Endothelial cell (in vitro differentiated cells): ENCODE measurements around the gene SNN. TPM values are rescaled to one million over a fixed set of nuclear protein-coding genes. Genes with fewer than 3 reads are reported as not detected.

Source experiments
- DNase-seq: peaks from one replicate; pipeline ENCODE4 v3.0.0; 2021; ENCODE audit warnings: low spot score
- H3K27ac Mint-ChIP-seq: one replicate; pipeline ENCODE4 v1.8.0; 2021; ENCODE audit warnings: mixed read lengths, inconsistent platforms; ENCODE audit not compliant: unreplicated experiment
- H3K27me3 Mint-ChIP-seq: one replicate; pipeline ENCODE4 v1.8.0; 2021; ENCODE audit warnings: mild to moderate bottlenecking, moderate library complexity, mixed read lengths, inconsistent platforms; ENCODE audit not compliant: unreplicated experiment
- H3K36me3 Mint-ChIP-seq: one replicate; pipeline ENCODE4 v1.8.0; 2021; ENCODE audit warnings: mild to moderate bottlenecking, low read depth, mixed read lengths, inconsistent platforms; ENCODE audit not compliant: unreplicated experiment
- H3K4me1 Mint-ChIP-seq: one replicate; pipeline ENCODE4 v1.8.0; 2021; ENCODE audit warnings: mild to moderate bottlenecking, mixed read lengths, inconsistent platforms; ENCODE audit not compliant: unreplicated experiment
- H3K4me3 Mint-ChIP-seq: one replicate; pipeline ENCODE4 v1.8.0; 2021; ENCODE audit warnings: mild to moderate bottlenecking, mixed read lengths, inconsistent platforms; ENCODE audit not compliant: unreplicated experiment
- H3K9me3 Mint-ChIP-seq: one replicate; pipeline ENCODE4 v1.8.0; 2021; ENCODE audit warnings: mixed read lengths, inconsistent platforms; ENCODE audit not compliant: unreplicated experiment
- total RNA-seq: library from RNA; stranded (reverse); fragmentation: NEBNext Ultra II Directional; extraction: Animal tissue kit (Norgen Biotek cat#: 25700); gene quantifications from one replicate; pipeline ENCODE4 v1.2.1, GENCODE V29; 2021; ENCODE audit not compliant: unreplicated experiment
- TF ChIP-seq, protein P1 (sequence below): fragments of 200-600 bp; sonication (generic); IDR thresholded peaks from one replicate; pipeline ENCODE4 v1.5.0; 2021; ENCODE audit warnings: antibody characterized with exemption; ENCODE audit not compliant: unreplicated experiment

The SNN gene
- total RNA-seq, 1 donor from 2014 or later, result 163 TPM

DNA sequence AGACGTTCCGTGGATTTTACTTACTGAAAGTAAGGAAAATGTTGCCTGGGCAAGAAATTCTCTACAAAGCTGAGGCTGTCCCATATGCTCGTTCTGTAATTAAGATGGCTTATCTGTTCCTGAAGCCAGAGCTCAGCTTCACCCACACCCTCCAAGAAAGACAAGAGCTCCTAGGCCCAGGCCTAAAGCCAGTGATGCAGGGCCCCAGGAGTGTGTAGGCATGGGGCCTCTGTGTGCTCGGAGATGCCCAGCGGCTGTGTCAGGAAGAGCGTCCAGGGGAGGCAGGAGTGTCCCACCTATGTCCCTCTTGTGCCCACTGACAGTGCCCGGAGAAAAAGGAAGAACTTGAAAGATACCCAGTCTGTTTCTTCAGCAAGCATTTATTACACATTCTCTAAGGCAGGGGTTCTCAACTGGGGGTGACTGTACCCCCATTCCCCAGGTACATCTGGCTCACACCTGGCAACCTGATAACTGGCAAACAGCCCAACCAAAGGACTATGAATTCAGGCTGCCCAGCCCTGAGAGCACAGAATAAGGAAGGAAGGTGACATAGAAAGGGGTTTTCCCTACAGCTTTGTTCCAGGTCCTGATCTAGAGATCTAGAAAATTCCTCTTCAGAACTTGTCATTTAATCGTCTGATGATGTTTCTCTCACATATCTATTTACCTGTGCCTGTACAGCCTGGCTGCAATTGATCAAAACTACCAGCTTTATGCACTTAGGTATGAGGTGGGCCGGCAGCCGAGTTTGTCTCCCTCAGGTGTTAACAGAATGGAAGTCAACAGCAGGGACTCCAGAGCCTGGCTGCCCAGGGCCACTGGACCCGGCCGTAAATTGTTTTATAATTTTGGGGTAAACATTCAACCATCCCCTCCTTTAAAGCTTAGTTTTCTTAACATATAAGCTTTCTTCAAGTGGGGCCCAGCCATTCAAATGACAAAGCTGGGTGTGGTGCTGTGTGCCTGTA, 12.0 kb downstream of the SNN start:
- Mint-ChIP-seq H3K4me1 (peaks cover 27% of the 10 kb centered on the region), H3K27ac (no peak overlapping the region), H3K36me3 (peaks cover 33% of the 10 kb centered on the region), H3K27me3 (peaks cover 17% of the 10 kb centered on the region), H3K4me3 (no peak overlapping the region), H3K9me3 (no peaks in the 10 kb centered on the region)
- TF ChIP-seq, protein P1, sequence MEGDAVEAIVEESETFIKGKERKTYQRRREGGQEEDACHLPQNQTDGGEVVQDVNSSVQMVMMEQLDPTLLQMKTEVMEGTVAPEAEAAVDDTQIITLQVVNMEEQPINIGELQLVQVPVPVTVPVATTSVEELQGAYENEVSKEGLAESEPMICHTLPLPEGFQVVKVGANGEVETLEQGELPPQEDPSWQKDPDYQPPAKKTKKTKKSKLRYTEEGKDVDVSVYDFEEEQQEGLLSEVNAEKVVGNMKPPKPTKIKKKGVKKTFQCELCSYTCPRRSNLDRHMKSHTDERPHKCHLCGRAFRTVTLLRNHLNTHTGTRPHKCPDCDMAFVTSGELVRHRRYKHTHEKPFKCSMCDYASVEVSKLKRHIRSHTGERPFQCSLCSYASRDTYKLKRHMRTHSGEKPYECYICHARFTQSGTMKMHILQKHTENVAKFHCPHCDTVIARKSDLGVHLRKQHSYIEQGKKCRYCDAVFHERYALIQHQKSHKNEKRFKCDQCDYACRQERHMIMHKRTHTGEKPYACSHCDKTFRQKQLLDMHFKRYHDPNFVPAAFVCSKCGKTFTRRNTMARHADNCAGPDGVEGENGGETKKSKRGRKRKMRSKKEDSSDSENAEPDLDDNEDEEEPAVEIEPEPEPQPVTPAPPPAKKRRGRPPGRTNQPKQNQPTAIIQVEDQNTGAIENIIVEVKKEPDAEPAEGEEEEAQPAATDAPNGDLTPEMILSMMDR, result no peak
- no peak for DNase-seq

- no peak for DNase-seq
- peak overlapping the region; percentile 65 for H3K4me3 Mint-ChIP-seq
- no peak overlapping the region for H3K27ac Mint-ChIP-seq
- peaks cover 17% of the 10 kb centered on the region for H3K27me3 Mint-ChIP-seq
- H3K36me3 Mint-ChIP-seq, result peaks cover 29% of the 10 kb centered on the region
- peaks cover 17% of the 10 kb centered on the region for H3K4me1 Mint-ChIP-seq
- no peaks in the 10 kb centered on the region for H3K9me3 Mint-ChIP-seq
- TF ChIP-seq, protein P1, result no peak
These were observed 13.3 kb downstream of the SNN start for GRCh38 chr16:11681556-11681955.

GRCh38 chr16:11681976-11682654, 13.9 kb downstream of the SNN start:
- peaks cover 28% of the 10 kb centered on the region for H3K36me3 Mint-ChIP-seq
- H3K27me3 Mint-ChIP-seq, result peaks cover 11% of the 10 kb centered on the region
- DNase-seq, result no peak
- H3K27ac Mint-ChIP-seq, result no peak overlapping the region
- TF ChIP-seq, protein P1, result no peak
- H3K4me3 Mint-ChIP-seq, result peak overlapping the region; percentile 65
- H3K4me1 Mint-ChIP-seq, result peaks cover 11% of the 10 kb centered on the region
- no peaks in the 10 kb centered on the region for H3K9me3 Mint-ChIP-seq

GRCh38 chr16:11682655-11683096, 14.4 kb downstream of the SNN start:
- Mint-ChIP-seq H3K36me3 (peaks cover 25% of the 10 kb centered on the region), H3K4me1 (peaks cover 5% of the 10 kb centered on the region), H3K27ac (no peak overlapping the region)

More at GRCh38 chr16:11682655-11683096, 14.4 kb downstream of the SNN start:
- TF ChIP-seq, protein P1, result no peak
- Mint-ChIP-seq H3K9me3 (no peaks in the 10 kb centered on the region), H3K27me3 (peaks cover 7% of the 10 kb centered on the region), H3K4me3 (no peak overlapping the region)
- DNase-seq, result no peak
